CD1c-positive myeloid dendritic cell (primary cell): ENCODE data around the gene NRP1.
A peak's percentile ranks its signal among the peaks of the same experiment; 100 is the strongest.

Source experiments
- DNase-seq: peaks from one replicate; pipeline ENCODE4 v3.0.0-alpha.2; 2016; ENCODE audit errors: extremely low spot score

The NRP1 gene

GRCh38 chr10:33260403-33261149 lies 73.9 kb downstream of the NRP1 start:
- DNase-seq: no peak

- no peak for DNase-seq
These were observed 75.5 kb downstream of the NRP1 start for GRCh38 chr10:33258967-33259366.

GRCh38 chr10:33257439-33258080 lies 76.9 kb downstream of the NRP1 start:
- no peak for DNase-seq

DNA sequence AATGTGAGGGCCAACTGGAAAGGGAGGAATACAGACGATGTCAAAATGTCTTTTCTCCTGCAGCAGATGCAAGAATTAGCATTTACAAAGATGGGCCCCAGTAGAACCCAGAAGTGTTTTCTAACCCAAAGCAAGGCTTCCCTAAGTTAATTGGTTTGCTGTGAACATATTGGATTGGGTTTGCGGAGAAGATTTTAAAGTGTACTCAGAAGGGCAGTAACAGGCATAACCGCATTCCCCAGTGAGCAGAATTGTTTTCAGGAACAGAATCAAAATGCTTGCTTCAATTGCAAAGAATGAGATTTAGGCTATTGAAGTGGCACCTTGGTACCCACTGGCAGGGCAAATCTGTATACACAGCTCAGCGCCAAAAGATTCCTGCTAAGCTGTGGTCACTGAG lies 78.0 kb downstream of the NRP1 start:
- no peak for DNase-seq

DNA sequence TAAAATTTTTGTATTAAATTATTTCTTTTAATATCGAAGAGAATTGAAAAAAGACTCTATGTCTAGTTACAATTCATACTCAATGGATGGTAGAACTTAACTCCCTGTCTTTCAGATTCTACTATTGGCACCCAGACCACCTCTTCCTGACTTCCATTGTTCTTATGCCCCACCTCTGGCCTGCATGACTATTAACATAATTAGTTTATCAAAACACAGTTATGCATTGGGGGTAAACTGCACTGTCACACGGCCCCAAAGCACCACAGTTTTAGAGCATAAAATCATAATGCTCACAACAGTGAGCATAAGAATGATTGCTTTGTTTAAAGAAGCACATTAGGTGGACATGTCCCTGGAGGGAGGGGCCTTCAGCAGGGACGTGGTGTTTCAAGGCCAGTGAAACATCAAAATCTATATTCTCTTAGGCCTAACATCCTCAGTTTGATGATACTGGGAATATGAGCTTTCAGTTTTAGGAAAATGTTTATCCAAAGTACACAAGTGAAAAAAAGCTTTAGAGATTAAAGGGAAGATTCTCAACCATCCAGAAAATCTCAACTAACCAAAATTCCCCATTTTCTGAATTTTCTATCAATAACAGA lies 79.8 kb downstream of the NRP1 start:
- no peak for DNase-seq

DNA sequence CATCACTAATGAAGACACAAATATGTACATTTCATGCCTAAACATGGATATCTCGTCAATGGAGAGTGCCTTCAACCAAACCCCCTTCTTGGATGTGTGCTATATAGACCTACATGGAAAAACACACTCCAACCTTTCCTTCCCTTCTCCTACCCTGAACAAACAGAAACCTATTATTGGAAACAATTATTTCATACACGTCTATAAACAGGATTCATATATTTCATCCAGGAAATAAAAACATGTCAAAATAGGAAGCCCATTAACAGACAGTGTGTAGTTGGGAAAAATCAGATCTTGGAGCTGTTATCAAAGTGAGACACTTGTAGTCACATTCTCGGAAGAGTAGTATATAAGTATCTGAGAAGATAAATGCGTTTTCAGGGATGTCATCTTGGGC lies 81.1 kb downstream of the NRP1 start:
- DNase-seq: no peak

GRCh38 chr10:33252794-33253203 lies 81.7 kb downstream of the NRP1 start:
- no peak for DNase-seq

DNA sequence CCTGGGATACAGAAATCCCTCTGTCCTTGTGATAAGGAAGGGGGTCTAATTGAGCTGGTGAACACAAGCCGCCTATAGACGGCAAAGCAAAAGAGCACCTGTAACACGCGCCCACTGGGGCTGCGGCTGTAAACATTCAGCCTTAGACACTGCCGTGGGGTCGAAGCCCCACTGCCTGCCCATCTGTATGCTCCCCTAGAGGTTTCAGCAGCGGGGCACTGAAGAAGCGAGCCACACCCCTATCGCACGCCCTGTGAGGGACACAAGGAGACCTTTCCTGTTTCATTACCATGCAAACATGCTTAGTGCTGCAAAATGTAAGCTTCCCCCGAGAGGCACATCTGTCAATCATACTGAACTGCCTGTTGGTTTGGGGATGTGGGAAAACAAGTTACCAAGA lies 82.1 kb downstream of the NRP1 start:
- no peak for DNase-seq

DNA sequence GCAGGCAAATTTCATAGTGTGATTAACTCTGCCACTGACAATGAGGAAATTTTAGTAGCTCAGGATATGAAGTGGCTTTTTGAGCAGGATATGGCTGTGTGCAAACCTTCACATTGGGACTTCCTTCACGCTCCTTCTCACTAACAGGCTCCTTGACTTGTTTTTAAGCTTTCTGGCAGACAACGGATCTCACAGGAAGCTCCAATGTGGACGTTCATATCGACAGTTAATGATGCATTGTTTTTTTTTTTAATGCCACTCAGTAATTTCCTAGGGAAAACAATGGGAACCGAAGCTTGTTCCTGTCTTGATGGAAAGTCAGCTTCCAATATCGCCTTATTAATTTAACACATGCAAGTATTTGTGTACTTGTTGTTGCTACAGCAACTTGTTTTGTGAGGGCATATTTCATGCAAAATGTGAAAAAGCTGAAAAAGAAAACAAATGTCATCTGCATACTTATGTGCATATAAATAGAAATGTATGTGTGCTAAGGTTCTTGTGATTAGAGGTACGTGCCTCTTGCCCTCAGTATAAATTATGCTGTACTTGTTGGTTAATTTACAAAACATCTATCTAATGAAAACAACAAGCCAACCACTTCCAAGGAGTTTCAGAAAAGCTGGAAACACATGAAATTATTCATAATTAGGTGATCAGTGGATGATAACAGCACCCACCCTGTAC lies 84.7 kb downstream of the NRP1 start:
- no peak for DNase-seq

DNA sequence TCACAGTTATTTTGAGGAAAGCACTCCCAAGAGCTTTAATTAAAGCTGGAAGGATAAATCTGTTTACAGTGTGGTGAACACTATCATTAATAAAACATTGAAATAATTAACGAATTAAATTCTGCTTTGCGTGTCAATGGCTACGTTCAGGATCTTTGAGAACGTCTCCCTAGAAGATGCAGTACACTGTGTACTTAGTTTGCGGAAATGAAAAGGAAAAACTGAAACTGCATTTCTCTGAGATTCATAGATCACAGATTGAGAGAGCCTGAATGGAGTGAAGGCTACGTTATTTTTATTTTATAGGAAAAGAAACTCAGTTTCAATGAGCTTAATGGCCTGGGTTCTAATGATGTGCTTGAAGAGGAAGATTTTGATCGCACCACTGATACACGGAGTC lies 85.3 kb downstream of the NRP1 start:
- DNase-seq: no peak

DNA sequence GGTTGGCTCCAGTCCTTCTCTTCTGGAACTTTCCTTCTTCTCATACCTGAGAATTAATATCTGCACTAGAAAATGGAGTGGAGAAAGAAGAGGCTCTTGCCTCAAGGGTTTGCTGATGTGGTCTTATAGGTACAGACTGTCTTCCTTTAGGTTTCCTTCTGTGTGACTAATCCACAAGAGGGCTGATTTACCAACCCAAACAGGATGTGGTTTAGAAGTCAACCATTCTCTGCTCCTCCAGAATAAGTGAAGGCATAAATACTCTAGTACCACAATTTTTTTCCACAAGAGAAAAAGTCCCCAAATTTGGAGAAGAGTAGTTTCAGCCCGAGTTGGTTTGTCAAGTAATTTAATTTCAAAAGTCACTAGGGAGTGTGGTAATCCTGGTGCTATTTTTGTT lies 85.8 kb downstream of the NRP1 start:
- peak; percentile 26 for DNase-seq

- DNase-seq: no peak
These were observed 87.1 kb downstream of the NRP1 start for GRCh38 chr10:33247221-33247922.

GRCh38 chr10:33245343-33245742 lies 89.1 kb downstream of the NRP1 start:
- no peak for DNase-seq

- DNase-seq: peak; percentile 9
These were observed 90.0 kb downstream of the NRP1 start for GRCh38 chr10:33244354-33244967.

DNA sequence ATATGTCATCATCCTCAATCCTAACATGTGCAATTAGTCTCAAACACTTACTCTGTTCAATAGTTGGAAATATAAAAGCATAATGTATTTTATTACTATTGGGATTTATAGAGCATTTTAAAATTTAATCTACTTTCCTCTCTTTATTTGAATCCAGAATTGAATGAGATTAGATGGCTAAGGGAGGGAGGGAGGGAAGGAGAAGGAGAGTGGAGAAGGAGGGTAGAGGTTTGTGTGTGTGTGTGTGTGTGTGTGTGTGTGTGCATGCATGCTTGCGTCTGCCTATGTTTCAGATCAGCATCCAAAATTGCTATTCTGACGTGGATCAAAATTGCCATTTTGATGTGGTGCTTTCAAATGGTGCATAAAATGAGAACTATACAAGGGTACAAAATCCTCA lies 90.8 kb downstream of the NRP1 start:
- no peak for DNase-seq

DNA sequence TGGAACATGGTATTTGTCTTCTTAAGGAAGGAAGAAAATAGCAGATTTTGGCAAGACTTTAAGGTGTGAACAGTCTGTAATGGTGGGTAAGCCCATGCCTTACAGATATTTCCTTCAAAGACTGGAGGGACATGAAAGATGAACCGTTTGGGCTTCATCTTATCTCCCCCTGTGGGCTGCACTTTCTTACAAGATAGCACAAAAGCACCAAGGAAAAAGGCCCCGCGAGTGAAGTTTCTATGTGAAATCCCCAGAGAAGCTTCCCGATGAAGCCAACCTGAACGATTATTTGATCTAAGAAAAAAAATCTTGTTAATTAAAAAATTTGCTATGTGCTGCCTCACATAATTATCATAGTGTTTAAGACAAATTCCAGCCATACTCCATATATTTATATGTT lies 91.5 kb downstream of the NRP1 start:
- DNase-seq: no peak

GRCh38 chr10:33241351-33241750 lies 93.1 kb downstream of the NRP1 start:
- DNase-seq: no peak

DNA sequence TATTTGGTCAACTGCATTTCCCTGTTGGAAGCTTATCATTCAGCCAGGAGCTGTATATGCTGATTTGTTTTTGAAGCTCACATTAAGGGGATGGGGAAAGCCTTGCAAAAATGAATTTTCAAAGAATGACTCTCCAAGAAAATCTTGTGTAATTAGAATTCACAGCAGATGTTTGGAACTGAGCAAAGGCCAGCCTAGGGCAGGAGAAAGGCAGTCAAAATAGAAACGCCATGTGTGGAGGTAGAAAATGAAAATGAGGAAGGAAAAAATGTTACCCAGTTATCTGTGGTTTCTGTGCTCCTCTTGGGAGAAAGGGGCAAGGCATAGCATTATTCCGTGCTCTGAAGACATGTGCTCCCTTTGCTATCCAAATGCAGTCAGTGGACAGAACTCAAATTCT lies 93.5 kb downstream of the NRP1 start:
- DNase-seq: no peak

- DNase-seq: no peak
These were observed 94.2 kb downstream of the NRP1 start for GRCh38 chr10:33240258-33240657.

GRCh38 chr10:33239257-33239656 lies 95.2 kb downstream of the NRP1 start:
- no peak for DNase-seq

DNA sequence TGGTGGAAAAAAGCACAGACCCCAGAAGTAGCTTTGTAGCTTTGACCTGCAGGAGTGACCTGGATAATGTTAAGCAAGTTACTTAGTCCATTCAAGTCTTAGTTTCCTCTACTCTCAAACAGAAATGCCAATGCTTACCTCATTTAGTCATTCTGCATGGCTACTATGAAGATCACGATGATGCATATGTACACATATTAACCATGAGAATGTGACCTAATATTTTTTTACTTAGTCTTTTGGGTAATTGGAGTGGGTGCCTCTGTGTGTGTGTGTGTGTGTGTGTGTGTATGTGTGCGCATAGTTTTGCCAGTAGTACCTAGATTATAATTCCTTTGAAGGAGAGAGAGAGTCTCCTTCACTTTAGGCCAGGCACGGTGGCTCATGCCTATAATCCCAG lies 95.8 kb downstream of the NRP1 start:
- no peak for DNase-seq
